CD4-positive, alpha-beta T cell treated with Interleukin-15 for 1 hour (primary cell): ENCODE results near the gene ITM2B.
A peak's percentile ranks its signal among the peaks of the same experiment; 100 is the strongest.

Experiments
- DNase-seq: peaks from one replicate; pipeline ENCODE4 v3.0.0-alpha.2; 2020

ITM2B gene

GRCh38 chr13:48264058-48264457, 31.1 kb downstream of the ITM2B start:
- DNase-seq = no peak

- peak; percentile 22 for DNase-seq
These were observed 32.3 kb downstream of the ITM2B start for GRCh38 chr13:48265217-48265815.

- no peak for DNase-seq
These were observed 33.1 kb downstream of the ITM2B start for GRCh38 chr13:48266150-48266549.

- no peak for DNase-seq
These were observed 34.0 kb downstream of the ITM2B start for GRCh38 chr13:48266701-48267639.

- no peak for DNase-seq
These were observed 35.0 kb downstream of the ITM2B start for GRCh38 chr13:48268019-48268418.

- DNase-seq = no peak
These were observed 40.3 kb downstream of the ITM2B start for GRCh38 chr13:48273346-48273745.

GRCh38 chr13:48275507-48275906, 42.5 kb downstream of the ITM2B start:
- DNase-seq = no peak

GRCh38 chr13:48278806-48279205, 45.8 kb downstream of the ITM2B start:
- no peak for DNase-seq

- no peak for DNase-seq
These were observed 48.5 kb downstream of the ITM2B start for GRCh38 chr13:48281556-48281955.

GRCh38 chr13:48291730-48292129, 58.7 kb downstream of the ITM2B start:
- no peak for DNase-seq

- no peak for DNase-seq
These were observed 59.6 kb downstream of the ITM2B start for GRCh38 chr13:48292650-48293049.

- DNase-seq = no peak
These were observed 61.6 kb downstream of the ITM2B start for GRCh38 chr13:48294653-48295052.

- DNase-seq = no peak
These were observed 62.3 kb downstream of the ITM2B start for GRCh38 chr13:48295271-48295670.

GRCh38 chr13:48296528-48296927, 63.5 kb downstream of the ITM2B start:
- no peak for DNase-seq

GRCh38 chr13:48297131-48297786, 64.3 kb downstream of the ITM2B start:
- DNase-seq = no peak

- no peak for DNase-seq
These were observed 66.6 kb downstream of the ITM2B start for GRCh38 chr13:48299591-48299990.

- DNase-seq = no peak
These were observed 69.9 kb downstream of the ITM2B start for GRCh38 chr13:48302871-48303358.

- peak; percentile 94 for DNase-seq
These were observed 70.5 kb downstream of the ITM2B start, which contains the start of gene RB1 for GRCh38 chr13:48303359-48304142. Gene RB1 (plus strand): TSS chr13:48303751. CDS start chr13:48303913, 162 bp downstream.

GRCh38 chr13:48304143-48304876, 71.3 kb downstream of the ITM2B start:
- DNase-seq = peak; percentile 63

GRCh38 chr13:48311223-48311622, 78.2 kb downstream of the ITM2B start:
- DNase-seq = no peak

GRCh38 chr13:48315969-48316650, 83.1 kb downstream of the ITM2B start:
- DNase-seq = no peak
